ENCODE data around the gene AGBL5. TPM values are rescaled to one million over a fixed set of nuclear protein-coding genes. Genes with fewer than 3 reads are reported as not detected.

The AGBL5 gene
- total and polyA plus RNA-seq, 2 of the 13 experiments (the other 11 are each of a cell fraction or from before 2014, with no cell fraction given): 55.9 to 73.3 TPM

DNA sequence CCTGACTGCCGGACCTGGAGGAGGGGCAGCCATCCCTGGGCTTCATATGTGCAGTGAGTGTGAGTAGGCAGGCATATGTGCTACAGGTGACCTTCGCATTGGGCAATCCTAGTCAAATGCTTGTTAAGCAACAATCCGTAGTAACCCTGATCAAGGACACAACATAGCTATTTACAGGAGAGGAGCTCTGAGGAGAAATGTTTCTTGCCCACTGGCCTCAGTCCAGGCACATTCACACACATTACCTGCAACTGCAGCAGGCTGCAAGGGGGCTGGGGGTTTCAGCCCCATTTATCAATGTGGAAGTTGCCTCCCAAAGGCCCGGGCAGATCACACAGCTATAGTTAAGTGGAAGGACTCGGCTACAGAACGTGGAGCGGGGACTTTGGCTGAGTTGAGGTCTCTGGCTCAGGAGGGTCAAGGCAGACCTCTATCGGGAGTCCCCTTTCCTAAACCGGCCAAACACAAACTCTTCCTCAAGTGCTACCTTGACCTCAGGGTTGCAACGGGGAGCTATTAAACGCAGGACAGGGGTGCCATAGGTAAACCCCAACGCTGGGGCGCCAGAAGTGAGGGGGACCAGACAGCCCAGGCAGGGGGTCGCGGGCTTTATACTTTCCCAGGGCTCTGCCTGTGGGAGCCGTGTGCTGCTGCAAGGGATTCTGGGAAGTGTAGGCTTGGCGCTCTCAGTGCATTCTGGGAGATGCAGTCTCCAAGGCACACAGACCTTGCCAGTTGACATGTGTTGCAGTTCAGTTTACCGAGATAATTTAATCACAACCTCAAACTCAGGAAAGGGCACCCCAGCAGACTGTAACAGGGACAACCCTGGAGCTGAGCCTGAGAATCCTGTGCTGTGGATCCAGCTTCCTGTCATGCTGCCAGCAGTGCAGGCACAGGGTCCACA, 44.5 kb downstream of the AGBL5 start (continued):
- TF ChIP-seq, protein P1, sequence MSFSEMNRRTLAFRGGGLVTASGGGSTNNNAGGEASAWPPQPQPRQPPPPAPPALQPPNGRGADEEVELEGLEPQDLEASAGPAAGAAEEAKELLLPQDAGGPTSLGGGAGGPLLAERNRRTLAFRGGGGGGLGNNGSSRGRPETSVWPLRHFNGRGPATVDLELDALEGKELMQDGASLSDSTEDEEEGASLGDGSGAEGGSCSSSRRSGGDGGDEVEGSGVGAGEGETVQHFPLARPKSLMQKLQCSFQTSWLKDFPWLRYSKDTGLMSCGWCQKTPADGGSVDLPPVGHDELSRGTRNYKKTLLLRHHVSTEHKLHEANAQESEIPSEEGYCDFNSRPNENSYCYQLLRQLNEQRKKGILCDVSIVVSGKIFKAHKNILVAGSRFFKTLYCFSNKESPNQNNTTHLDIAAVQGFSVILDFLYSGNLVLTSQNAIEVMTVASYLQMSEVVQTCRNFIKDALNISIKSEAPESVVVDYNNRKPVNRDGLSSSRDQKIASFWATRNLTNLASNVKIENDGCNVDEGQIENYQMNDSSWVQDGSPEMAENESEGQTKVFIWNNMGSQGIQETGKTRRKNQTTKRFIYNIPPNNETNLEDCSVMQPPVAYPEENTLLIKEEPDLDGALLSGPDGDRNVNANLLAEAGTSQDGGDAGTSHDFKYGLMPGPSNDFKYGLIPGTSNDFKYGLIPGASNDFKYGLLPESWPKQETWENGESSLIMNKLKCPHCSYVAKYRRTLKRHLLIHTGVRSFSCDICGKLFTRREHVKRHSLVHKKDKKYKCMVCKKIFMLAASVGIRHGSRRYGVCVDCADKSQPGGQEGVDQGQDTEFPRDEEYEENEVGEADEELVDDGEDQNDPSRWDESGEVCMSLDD (CRISPR knock-in tag; IDR thresholded peaks at IDR 0.05; ENCODE audit: borderline replicate concordance): no peak; the same call in 1 of the 2 replicates
- TF ChIP-seq ZNF747 (CRISPR knock-in tag; IDR thresholded peaks at IDR 0.05; ENCODE audit: borderline replicate concordance) (peak; percentile 92), ZNF629 (CRISPR knock-in tag; conservative IDR thresholded peaks at IDR 0.05) (peak; percentile 94), HMG20B (CRISPR knock-in tag; conservative IDR thresholded peaks at IDR 0.05) (peak; percentile 95), ATF1 (CRISPR knock-in tag; IDR thresholded peaks at IDR 0.05) (no peak), NCOR1 (IDR thresholded peaks at IDR 0.05; ENCODE audit: borderline replicate concordance, low read length) (peak; percentile 84; the same call in 1 of the 2 replicates), ZNF562 (CRISPR knock-in tag; IDR thresholded peaks at IDR 0.05; ENCODE audit: borderline replicate concordance) (no peak), ZNF432 (CRISPR knock-in tag; IDR thresholded peaks at IDR 0.05; ENCODE audit: borderline replicate concordance) (peak; percentile 88; the same call in 1 of the 2 replicates), ZSCAN12 (CRISPR knock-in tag; IDR thresholded peaks at IDR 0.05) (peak; percentile 74; the same call in 1 of the 2 replicates), PLRG1 (conservative IDR thresholded peaks at IDR 0.05) (no peak), ZNF121 (CRISPR knock-in tag; IDR thresholded peaks at IDR 0.05) (no peak; the same call in 1 of the 2 replicates), ZNF24 (IDR thresholded peaks at IDR 0.05) (no peak), HNRNPL (IDR thresholded peaks at IDR 0.05; ENCODE audit: low read depth, low read length) (0 out of 2 replicates have a peak, but pooled peaks have one; percentile 36)
- TF ChIP-seq, protein P2, sequence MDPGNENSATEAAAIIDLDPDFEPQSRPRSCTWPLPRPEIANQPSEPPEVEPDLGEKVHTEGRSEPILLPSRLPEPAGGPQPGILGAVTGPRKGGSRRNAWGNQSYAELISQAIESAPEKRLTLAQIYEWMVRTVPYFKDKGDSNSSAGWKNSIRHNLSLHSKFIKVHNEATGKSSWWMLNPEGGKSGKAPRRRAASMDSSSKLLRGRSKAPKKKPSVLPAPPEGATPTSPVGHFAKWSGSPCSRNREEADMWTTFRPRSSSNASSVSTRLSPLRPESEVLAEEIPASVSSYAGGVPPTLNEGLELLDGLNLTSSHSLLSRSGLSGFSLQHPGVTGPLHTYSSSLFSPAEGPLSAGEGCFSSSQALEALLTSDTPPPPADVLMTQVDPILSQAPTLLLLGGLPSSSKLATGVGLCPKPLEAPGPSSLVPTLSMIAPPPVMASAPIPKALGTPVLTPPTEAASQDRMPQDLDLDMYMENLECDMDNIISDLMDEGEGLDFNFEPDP (CRISPR knock-in tag; conservative IDR thresholded peaks at IDR 0.05): no peak
- TF ChIP-seq, protein P3, sequence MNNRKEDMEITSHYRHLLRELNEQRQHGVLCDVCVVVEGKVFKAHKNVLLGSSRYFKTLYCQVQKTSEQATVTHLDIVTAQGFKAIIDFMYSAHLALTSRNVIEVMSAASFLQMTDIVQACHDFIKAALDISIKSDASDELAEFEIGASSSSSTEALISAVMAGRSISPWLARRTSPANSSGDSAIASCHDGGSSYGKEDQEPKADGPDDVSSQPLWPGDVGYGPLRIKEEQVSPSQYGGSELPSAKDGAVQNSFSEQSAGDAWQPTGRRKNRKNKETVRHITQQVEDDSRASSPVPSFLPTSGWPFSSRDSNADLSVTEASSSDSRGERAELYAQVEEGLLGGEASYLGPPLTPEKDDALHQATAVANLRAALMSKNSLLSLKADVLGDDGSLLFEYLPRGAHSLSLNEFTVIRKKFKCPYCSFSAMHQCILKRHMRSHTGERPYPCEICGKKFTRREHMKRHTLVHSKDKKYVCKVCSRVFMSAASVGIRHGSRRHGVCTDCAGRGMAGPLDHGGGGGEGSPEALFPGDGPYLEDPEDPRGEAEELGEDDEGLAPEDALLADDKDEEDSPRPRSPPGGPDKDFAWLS (CRISPR knock-in tag; IDR thresholded peaks at IDR 0.05; ENCODE audit: borderline replicate concordance): no peak
- TF ChIP-seq, protein P4, sequence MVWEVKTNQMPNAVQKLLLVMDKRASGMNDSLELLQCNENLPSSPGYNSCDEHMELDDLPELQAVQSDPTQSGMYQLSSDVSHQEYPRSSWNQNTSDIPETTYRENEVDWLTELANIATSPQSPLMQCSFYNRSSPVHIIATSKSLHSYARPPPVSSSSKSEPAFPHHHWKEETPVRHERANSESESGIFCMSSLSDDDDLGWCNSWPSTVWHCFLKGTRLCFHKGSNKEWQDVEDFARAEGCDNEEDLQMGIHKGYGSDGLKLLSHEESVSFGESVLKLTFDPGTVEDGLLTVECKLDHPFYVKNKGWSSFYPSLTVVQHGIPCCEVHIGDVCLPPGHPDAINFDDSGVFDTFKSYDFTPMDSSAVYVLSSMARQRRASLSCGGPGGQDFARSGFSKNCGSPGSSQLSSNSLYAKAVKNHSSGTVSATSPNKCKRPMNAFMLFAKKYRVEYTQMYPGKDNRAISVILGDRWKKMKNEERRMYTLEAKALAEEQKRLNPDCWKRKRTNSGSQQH (CRISPR knock-in tag; IDR thresholded peaks at IDR 0.05; ENCODE audit: low read depth): peak; percentile 78; the same call in 1 of the 2 replicates
- TF ChIP-seq, protein P5, sequence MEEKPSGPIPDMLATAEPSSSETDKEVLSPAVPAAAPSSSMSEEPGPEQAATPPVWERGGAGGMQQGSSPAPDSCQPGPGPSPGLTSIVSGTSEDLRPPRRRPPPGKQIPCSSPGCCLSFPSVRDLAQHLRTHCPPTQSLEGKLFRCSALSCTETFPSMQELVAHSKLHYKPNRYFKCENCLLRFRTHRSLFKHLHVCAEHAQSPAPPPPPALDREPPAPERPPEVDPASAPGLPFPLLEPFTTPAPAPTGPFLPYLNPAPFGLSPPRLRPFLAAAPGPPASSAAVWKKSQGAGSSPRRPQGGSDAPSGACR (CRISPR knock-in tag; IDR thresholded peaks at IDR 0.05): peak; percentile 97
- TF ChIP-seq, protein P6, sequence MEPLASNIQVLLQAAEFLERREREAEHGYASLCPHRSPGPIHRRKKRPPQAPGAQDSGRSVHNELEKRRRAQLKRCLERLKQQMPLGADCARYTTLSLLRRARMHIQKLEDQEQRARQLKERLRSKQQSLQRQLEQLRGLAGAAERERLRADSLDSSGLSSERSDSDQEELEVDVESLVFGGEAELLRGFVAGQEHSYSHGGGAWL (CRISPR knock-in tag; IDR thresholded peaks at IDR 0.05): peak; percentile 10; the same call in 1 of the 2 replicates

Measured in HepG2 (cell line).